ENCODE data around the gene PKNOX2.

DNA sequence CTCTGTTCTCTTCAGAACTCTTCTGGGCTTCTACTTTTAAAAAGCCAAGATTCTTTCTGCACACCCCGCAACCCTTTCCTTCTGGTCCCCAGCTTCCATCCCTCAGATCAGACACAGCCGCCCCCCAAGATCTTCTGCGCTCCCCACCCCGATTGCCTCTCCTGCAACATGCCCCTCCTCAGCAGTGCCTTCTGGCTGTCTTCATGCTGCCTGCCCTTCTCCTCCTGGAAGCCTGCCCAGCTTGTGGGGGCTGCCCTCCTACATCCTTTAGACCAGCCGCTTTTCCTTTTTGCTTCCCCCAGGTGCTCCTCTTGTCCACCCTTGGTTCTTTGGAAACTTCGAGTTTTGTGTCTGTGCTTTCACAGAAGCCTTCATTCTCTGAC, 187.3 kb downstream of the PKNOX2 start:
- TF ChIP-seq, protein P1, sequence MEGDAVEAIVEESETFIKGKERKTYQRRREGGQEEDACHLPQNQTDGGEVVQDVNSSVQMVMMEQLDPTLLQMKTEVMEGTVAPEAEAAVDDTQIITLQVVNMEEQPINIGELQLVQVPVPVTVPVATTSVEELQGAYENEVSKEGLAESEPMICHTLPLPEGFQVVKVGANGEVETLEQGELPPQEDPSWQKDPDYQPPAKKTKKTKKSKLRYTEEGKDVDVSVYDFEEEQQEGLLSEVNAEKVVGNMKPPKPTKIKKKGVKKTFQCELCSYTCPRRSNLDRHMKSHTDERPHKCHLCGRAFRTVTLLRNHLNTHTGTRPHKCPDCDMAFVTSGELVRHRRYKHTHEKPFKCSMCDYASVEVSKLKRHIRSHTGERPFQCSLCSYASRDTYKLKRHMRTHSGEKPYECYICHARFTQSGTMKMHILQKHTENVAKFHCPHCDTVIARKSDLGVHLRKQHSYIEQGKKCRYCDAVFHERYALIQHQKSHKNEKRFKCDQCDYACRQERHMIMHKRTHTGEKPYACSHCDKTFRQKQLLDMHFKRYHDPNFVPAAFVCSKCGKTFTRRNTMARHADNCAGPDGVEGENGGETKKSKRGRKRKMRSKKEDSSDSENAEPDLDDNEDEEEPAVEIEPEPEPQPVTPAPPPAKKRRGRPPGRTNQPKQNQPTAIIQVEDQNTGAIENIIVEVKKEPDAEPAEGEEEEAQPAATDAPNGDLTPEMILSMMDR (conservative IDR thresholded peaks at IDR 0.05) = no peak
- TF ChIP-seq ZFX (IDR thresholded peaks at IDR 0.05) = no peak

Measured in C4-2B (cell line).